ENCODE results near the gene PLIN4.
A peak's percentile ranks its signal among the peaks of the same experiment; 100 is the strongest.
"Not testable (repeated sequence)": the region's sequence is repeated elsewhere in the genome, so short reads cannot be mapped to it uniquely, and the experiment has no call there.

PLIN4 gene

GRCh38 chr19:4518345-4519171 is at the start of gene PLIN4:
Gene PLIN4, minus strand, starts transcription at chr19:4518486. Its CDS starts 214 bp downstream, at chr19:4518272.
- DNase-seq (ENCODE audit: low read depth in 2 of 2) = no peak

- DNase-seq (ENCODE audit: low read depth in 2 of 2) = peak; percentile 18 to 29
Measured at GRCh38 chr19:4567584-4568071, 49.3 kb upstream of the PLIN4 start.

- DNase-seq (ENCODE audit: low read depth in 2 of 2) = no peak
Measured at GRCh38 chr19:4566402-4567051, 48.2 kb upstream of the PLIN4 start.

GRCh38 chr19:4563562-4563961 is 45.3 kb upstream of the PLIN4 start:
- not testable (repeated sequence) for DNase-seq (ENCODE audit: low read depth in 2 of 2)

- DNase-seq (ENCODE audit: low read depth in 2 of 2) = not testable (repeated sequence)
Measured at GRCh38 chr19:4562085-4562484, 43.8 kb upstream of the PLIN4 start.

GRCh38 chr19:4559569-4559968 is 41.3 kb upstream of the PLIN4 start, which contains the start of gene SEMA6B:
Gene SEMA6B, minus strand, starts transcription at chr19:4559684. Its CDS starts 1,227 bp downstream, at chr19:4558457.
- no peak for DNase-seq (ENCODE audit: low read depth in 2 of 2)

- DNase-seq (ENCODE audit: low read depth in 2 of 2) = no peak
Measured at GRCh38 chr19:4557971-4558941, 40.0 kb upstream of the PLIN4 start.

GRCh38 chr19:4557144-4557970 is 39.1 kb upstream of the PLIN4 start:
- no peak for DNase-seq (ENCODE audit: low read depth in 2 of 2)

- DNase-seq (ENCODE audit: low read depth in 2 of 2) = no peak
Measured at GRCh38 chr19:4556597-4557127, 38.4 kb upstream of the PLIN4 start.

- DNase-seq (ENCODE audit: low read depth in 2 of 2) = no peak
Measured at GRCh38 chr19:4555657-4556561, 37.6 kb upstream of the PLIN4 start.

- no peak for DNase-seq (ENCODE audit: low read depth in 2 of 2)
Measured at GRCh38 chr19:4554717-4555116, 36.4 kb upstream of the PLIN4 start.

GRCh38 chr19:4553775-4554174 is 35.5 kb upstream of the PLIN4 start:
- DNase-seq (ENCODE audit: low read depth in 2 of 2) = no peak

- no peak for DNase-seq (ENCODE audit: low read depth in 2 of 2)
Measured at GRCh38 chr19:4553092-4553695, 34.9 kb upstream of the PLIN4 start.

- no peak for DNase-seq (ENCODE audit: low read depth in 2 of 2)
Measured at GRCh38 chr19:4552525-4552819, 34.2 kb upstream of the PLIN4 start.

GRCh38 chr19:4550479-4551050 is 32.3 kb upstream of the PLIN4 start:
- no peak for DNase-seq (ENCODE audit: low read depth in 2 of 2)

GRCh38 chr19:4550018-4550417 is 31.7 kb upstream of the PLIN4 start:
- DNase-seq (ENCODE audit: low read depth in 2 of 2) = no peak

GRCh38 chr19:4548238-4548584 is 29.9 kb upstream of the PLIN4 start:
- DNase-seq (ENCODE audit: low read depth in 2 of 2) = no peak

- DNase-seq (ENCODE audit: low read depth in 2 of 2) = no peak
Measured at GRCh38 chr19:4547303-4548237, 29.3 kb upstream of the PLIN4 start.

Data from stimulated activated CD8-positive, alpha-beta memory T cell treated with anti-CD3 and anti-CD28 coated beads, Interleukin-15, amount 100 ng/mL, for 4 hours (primary cell).